ENCODE results near the gene GRIK4.

DNA sequence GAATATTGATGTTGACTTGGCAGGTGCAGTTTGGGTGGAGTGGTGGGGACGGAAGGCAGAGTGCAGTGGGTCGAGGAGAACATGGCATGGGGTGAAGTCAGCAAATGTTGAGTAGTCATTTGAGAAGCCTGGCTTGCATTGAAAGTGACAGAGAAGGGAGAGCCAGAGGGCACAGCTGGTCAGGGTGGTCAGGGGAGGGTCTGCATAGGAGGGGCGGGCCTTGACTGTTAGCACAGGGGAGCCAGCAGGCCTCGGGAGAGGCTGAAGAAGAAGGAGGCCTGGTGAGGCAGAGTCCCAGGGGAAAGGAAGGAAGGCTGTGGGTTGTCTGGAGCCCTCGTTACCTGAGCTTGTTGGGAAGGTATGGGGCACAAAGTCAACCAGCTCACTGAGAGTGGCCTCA lies 281.6 kb downstream of the GRIK4 start:
- TF ChIP-seq EZH2phosphoT487 (IDR thresholded peaks at IDR 0.05; ENCODE audit: insufficient read depth, low read depth) (no peak), EZH2 (IDR thresholded peaks at IDR 0.05; ENCODE audit: insufficient read depth, poor library complexity, severe bottlenecking) (no peak)
